ENCODE data around the gene NUP62CL. TPM values are rescaled to one million over a fixed set of nuclear protein-coding genes. Genes with fewer than 3 reads are reported as not detected.
"Not testable (repeated sequence)": the region's sequence is repeated elsewhere in the genome, so short reads cannot be mapped to it uniquely, and the experiment has no call there.

NUP62CL gene
- total RNA-seq, 4 donors from 2014 or later: 0.27 to 0.39 TPM; not detected in 2

DNA sequence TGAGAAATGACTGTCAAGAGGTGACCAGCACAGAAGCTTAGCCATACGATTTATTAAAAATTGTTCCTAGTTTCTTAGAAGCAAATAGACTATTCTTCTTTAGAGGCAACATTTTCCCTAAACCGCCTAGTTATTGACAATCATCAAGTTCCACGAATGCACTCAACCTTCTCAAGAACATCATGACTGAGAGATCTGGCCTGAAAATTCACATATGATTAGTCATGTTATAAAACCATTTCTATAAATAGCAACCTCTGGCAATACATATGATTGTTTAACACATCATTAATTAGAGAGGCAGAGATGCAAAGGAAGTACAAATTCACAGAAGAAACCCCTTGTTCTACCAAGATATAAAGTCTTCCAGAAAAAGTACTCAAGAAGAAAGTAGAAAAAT is 6.7 kb downstream of the NUP62CL start:
- ATAC-seq: no peak
- WGBS, 2 donors (ENCODE audit: low coverage in 1 of 2): 71 to 78% methylated on average over 3 of the region's 3 CpGs
- no peaks in the 10 kb centered on the region for H3K27me3 ChIP-seq
- H3K27ac ChIP-seq: no peak overlapping the region
- no peak for TF ChIP-seq EP300 (IDR thresholded peaks at IDR 0.05)
- TF ChIP-seq, protein P1, sequence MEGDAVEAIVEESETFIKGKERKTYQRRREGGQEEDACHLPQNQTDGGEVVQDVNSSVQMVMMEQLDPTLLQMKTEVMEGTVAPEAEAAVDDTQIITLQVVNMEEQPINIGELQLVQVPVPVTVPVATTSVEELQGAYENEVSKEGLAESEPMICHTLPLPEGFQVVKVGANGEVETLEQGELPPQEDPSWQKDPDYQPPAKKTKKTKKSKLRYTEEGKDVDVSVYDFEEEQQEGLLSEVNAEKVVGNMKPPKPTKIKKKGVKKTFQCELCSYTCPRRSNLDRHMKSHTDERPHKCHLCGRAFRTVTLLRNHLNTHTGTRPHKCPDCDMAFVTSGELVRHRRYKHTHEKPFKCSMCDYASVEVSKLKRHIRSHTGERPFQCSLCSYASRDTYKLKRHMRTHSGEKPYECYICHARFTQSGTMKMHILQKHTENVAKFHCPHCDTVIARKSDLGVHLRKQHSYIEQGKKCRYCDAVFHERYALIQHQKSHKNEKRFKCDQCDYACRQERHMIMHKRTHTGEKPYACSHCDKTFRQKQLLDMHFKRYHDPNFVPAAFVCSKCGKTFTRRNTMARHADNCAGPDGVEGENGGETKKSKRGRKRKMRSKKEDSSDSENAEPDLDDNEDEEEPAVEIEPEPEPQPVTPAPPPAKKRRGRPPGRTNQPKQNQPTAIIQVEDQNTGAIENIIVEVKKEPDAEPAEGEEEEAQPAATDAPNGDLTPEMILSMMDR (IDR thresholded peaks at IDR 0.05): no peak
- TF ChIP-seq POLR2A (IDR thresholded peaks at IDR 0.05): no peak
- no peak for TF ChIP-seq POLR2AphosphoS5 (IDR thresholded peaks at IDR 0.05)
- no peaks in the 10 kb centered on the region for H3K9me3 ChIP-seq
- no peaks in the 10 kb centered on the region for H3K36me3 ChIP-seq
- no peaks in the 10 kb centered on the region for H3K4me1 ChIP-seq
- H3K4me3 ChIP-seq: no peak overlapping the region

DNA sequence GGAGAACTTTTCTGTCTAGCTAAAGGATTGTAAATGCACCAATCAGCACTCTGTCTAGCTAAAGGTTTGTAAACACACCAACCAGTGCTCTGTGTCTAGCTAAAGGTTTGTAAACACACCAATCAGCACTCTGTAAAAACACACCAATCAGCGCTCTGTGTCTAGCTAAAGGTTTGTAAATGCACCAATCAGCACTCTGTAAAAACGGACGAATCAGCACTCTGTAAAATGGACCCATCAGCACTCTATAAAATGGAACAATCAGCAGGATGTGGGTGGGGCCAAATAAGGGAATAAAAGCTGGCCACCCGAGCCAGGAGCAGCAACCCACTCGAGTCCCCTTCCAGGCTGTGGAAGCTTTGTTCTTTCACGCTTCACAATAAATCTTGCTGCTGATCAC is 8.2 kb downstream of the NUP62CL start:
- H3K36me3 ChIP-seq, H3K4me3 ChIP-seq, ATAC-seq, H3K9me3 ChIP-seq, H3K27ac ChIP-seq, H3K4me1 ChIP-seq, H3K27me3 ChIP-seq: not testable (repeated sequence)
- WGBS, 2 donors (ENCODE audit: low coverage in 1 of 2): 70% methylated on average over 2 of the region's 6 CpGs; no CpG with 5 or more reads in 1 of the 2 donors

DNA sequence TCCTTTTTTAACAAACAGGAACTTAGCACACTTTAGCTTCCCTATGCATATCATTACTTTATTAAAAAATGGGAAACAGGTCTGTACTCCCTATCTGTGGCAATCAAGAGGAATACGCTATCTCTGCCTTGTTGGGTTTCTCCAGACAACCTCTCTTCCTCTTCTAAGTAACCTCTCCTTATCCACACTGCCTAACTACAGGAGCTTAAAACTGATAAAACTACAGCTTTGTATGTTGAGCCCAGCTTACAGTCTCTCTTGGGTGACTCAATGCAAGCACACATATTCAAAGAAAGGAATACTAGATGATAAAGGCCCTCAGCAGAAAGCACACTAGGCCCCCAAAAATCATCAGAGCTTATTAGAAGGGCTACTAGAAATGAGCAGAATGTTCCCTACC is 8.9 kb downstream of the NUP62CL start:
- H3K27me3 ChIP-seq: no peaks in the 10 kb centered on the region
- 70 to 100% methylated on average over 1 of the region's 1 CpG for WGBS, 2 donors (ENCODE audit: low coverage in 1 of 2)
- H3K4me1 ChIP-seq: no peaks in the 10 kb centered on the region
- no peak for ATAC-seq
- H3K36me3 ChIP-seq: no peaks in the 10 kb centered on the region
- H3K9me3 ChIP-seq: no peaks in the 10 kb centered on the region
- no peak overlapping the region for H3K4me3 ChIP-seq
- TF ChIP-seq POLR2A (IDR thresholded peaks at IDR 0.05) (no peak), EP300 (IDR thresholded peaks at IDR 0.05) (no peak), POLR2AphosphoS5 (IDR thresholded peaks at IDR 0.05) (no peak)
- TF ChIP-seq, protein P1 (IDR thresholded peaks at IDR 0.05): no peak
- no peak overlapping the region for H3K27ac ChIP-seq

DNA sequence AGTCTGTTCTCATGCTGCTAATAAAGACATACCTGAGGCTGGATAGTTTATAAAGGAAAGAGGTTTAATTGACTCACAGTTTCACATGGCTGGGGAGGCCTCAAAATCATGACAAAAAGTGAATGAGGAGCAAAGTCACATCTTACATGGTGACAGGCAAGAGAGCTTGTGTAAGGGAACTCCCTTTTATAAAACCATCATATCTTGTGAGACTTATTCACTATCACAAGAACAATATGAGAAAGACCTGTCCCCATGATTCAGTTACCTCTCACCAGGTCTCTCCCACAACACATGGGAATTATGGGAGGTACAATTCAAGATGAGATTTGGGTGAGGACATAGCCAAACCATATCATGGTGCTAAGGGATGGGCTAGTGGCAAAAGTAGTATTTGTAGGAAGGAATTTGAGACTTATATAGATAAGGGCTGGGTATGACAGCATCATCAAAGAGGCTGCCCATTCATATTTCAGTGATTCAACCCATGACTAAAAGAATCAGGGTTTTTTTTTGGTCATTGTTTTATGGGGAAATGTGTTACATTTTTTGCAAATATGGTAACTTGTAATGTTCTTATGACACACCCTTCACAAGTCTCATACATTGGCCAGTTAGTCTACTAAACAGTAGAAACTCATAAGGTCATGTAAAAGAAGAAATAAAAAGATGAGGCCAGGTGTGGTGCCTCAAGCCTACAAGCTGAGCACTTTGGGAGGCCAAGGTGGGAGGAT is 34.7 kb downstream of the NUP62CL start:
- no peaks in the 10 kb centered on the region for H3K36me3 ChIP-seq
- no peak overlapping the region for H3K27ac ChIP-seq
- TF ChIP-seq POLR2AphosphoS5 (IDR thresholded peaks at IDR 0.05) (no peak), POLR2A (IDR thresholded peaks at IDR 0.05) (no peak), EP300 (IDR thresholded peaks at IDR 0.05) (no peak)
- TF ChIP-seq, protein P1 (IDR thresholded peaks at IDR 0.05): no peak
- H3K27me3 ChIP-seq: no peaks in the 10 kb centered on the region
- no peaks in the 10 kb centered on the region for H3K4me1 ChIP-seq
- no peak for ATAC-seq
- no peak overlapping the region for H3K4me3 ChIP-seq
- no peaks in the 10 kb centered on the region for H3K9me3 ChIP-seq

DNA sequence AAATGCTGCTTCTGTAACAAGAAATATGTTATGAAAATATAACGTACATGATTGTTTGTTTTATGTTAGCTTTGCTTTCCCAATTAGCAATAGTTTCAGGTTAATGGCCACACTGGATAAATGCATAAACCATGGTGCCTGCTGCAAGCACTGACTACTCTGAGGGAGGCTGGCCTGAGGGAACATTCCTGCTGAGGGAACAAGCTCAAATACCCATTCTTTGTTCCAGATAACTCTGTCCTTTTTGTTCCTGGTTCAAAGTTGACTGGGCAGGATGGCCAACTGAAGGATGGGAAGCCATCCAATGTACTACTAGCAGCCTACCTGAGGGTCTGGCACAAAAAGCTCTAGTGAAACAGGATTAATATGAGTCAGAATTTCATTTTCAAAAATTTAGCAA is 37.5 kb downstream of the NUP62CL start:
- WGBS, 2 donors (ENCODE audit: low coverage in 1 of 2): 71% methylated on average over 1 of the region's 1 CpG; no CpG with 5 or more reads in 1 of the 2 donors
- ATAC-seq: no peak
- H3K4me1 ChIP-seq: no peaks in the 10 kb centered on the region
- no peak overlapping the region for H3K27ac ChIP-seq
- no peaks in the 10 kb centered on the region for H3K27me3 ChIP-seq
- H3K4me3 ChIP-seq: no peak overlapping the region
- H3K9me3 ChIP-seq: no peaks in the 10 kb centered on the region
- TF ChIP-seq POLR2AphosphoS5 (IDR thresholded peaks at IDR 0.05) (no peak), EP300 (IDR thresholded peaks at IDR 0.05) (no peak), POLR2A (IDR thresholded peaks at IDR 0.05) (no peak)
- TF ChIP-seq, protein P1 (IDR thresholded peaks at IDR 0.05): no peak
- no peaks in the 10 kb centered on the region for H3K36me3 ChIP-seq

Data from gastroesophageal sphincter (tissue), 4 donors.